HG02943 (cell line): ENCODE results near the gene EEFSEC.

ENCODE experiments used
- ATAC-seq: cut with Tn5 transposase; IDR thresholded peaks from one replicate; pipeline ENCODE4 v1.9.1; 2021; ENCODE audit warnings: mild to moderate bottlenecking, low read depth, moderate library complexity; ENCODE audit not compliant: unreplicated experiment

Gene EEFSEC

DNA sequence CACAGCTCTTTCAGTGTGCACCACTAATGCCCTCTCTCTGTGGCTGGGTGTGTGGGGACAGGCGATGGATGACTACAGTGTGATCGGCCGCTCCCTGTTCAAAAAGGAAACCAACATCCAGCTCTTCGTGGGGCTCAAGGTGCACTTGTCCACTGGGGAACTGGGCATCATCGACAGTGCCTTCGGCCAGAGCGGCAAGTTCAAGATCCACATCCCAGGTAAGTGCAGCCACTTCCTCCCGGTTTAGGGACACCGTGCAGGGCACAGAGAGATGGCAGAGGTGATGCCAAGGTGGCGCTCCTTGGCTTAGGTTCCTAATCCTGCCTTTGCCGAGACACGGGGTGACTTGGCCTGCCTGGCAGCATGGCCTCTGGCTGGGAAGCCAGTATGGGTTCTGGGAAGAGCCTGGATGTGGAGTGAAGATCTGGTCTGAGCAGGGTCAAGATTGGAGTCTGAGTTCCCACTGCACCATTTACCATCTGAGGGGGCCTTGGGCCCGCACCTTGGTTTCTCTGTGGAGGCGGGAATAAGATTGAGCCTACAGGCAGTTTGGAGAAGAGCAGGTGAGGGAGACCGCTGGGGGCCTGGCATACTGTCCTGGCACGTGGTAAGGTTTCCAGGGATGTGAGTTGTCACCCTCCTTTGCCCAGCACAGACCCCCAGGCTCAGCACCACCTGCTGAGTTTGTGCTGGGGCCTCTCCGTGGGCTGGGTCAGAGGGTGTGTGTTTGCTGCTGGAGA, 205.0 kb downstream of the EEFSEC start:
- no peak for ATAC-seq

DNA sequence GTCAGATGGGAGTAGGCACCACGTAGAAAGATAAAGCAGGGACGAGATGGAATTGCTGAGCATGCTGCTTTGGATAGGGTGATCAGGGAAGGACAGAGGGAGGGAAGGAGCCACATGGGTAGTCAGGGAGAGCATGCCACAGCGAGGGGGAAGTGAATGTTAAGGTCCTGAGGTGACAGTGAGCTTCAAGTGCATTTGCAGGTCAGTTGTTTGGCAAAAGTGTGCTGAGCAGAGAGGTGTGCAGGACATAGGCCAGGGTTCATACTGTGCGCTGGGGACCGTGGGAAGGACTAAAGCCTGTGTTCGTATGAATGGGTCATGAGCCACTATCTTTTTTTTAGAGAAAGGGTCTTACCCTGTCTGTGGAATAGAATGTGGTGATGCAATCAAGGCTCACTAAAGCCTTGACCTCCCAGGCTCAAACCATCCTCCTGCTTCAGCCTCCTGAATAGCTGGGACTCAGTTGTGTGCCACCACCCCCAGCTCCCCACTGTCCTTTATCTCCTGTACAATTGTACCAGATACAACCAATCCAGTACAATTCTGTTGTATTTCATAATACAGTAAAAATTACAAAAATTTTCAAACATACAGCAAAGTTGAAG, 205.9 kb downstream of the EEFSEC start:
- no peak for ATAC-seq

GRCh38 chr3:128359846-128360642, 206.8 kb downstream of the EEFSEC start:
- no peak for ATAC-seq

DNA sequence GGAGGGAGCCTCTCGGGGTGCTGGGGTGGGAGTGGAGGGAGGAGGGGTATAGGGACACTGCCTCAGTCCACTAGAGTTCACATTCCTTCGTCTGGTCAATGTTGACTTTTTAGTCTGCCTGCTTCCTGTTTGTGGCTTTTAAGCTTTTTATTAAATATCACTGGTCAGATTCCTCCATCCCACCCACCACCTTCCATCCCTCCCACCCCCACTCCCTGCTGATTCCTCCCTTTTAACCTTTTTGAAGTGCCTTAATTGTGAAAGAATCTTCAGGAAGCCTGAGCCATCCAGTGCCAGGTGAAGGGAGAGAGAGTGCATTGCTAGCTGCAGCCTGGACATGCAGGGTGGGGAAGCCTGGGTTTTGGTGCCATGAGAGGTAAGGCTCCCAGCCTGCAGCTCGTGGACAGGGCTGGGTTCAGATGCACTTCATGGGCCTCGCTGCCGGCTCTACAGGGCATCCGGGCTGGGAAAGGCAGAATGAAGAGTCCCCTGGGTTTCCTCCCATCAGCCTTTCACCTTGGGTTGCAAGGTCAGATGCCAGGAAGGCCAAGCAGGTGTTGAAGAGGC, 207.5 kb downstream of the EEFSEC start:
- ATAC-seq = no peak

DNA sequence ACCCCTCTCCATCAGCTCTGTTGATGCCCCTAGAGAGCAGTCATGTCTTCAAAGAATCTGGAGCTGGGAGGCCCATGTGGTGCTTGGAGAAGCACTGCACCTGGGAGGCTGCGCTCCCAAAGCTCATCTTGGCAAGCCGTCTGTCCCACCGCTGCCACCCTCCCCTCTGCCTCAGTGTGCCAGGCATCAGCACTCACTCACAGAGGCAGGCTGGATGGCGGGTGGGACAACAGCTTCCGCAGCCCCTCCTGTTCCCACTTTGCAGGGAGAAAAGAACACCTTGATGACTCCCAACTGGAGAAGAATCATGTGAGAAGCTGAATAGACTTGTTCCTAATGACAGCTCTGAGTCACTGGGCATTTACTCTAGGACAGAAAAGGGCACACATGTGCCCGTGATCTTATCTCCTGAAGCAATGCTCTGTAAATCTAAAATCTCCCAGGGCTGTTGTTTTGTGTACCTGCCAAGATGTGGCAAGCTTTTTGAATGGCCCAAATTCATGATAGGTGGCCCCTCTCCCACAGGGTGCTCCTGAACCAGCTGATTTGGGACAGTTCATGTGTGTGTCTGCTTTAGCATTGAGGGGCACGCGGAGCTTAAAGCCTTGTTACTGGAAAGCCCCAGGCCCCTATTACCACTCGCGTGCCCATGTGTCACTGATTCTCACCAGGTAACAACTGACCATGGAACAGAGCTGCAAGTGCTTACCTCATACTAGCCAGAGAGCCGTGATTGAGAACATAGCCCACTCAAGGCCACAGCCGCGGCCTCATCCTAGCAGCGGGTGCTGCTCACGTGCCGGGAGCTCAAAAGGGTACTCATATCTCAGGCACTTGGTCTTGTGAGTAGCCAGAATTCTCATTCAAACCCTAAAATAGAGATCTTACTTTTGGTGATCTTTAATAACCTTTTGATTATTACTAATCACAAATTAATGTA, 209.0 kb downstream of the EEFSEC start:
- ATAC-seq = no peak

GRCh38 chr3:128364291-128364690, 211.0 kb downstream of the EEFSEC start:
- no peak for ATAC-seq

DNA sequence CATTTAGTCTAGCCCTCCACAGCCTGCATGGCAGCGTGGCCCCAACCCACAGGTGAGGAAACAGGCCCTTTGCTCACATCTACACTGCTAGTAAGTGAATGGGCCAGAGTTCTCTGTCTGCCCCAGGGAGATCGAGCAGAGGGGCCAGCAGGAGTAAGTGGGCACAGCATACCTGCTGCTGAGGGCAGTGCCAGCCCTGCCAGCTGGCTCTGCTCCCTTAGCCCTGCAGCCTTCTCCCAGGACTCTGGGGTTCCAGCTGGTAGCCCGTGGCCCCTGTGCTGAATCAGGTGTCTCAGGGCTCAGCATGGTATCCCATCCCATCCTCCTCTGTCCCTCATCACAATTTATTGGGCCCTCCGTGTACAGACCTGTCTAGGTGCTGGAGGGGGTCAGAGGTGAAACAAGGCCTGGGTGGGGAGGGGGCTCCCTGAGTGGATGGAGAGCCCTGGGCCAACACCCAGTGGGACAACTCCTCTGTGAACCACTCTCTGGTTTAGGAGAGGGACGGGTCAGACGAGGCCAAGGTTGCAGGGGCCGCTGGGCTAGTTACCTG, 211.6 kb downstream of the EEFSEC start:
- ATAC-seq = no peak

GRCh38 chr3:128366136-128366535, 212.9 kb downstream of the EEFSEC start:
- ATAC-seq = no peak

- no peak for ATAC-seq
Measured at GRCh38 chr3:128366652-128367051, 213.4 kb downstream of the EEFSEC start.

GRCh38 chr3:128367221-128367620, 213.9 kb downstream of the EEFSEC start:
- no peak for ATAC-seq

GRCh38 chr3:128367761-128368160, 214.5 kb downstream of the EEFSEC start:
- no peak for ATAC-seq

DNA sequence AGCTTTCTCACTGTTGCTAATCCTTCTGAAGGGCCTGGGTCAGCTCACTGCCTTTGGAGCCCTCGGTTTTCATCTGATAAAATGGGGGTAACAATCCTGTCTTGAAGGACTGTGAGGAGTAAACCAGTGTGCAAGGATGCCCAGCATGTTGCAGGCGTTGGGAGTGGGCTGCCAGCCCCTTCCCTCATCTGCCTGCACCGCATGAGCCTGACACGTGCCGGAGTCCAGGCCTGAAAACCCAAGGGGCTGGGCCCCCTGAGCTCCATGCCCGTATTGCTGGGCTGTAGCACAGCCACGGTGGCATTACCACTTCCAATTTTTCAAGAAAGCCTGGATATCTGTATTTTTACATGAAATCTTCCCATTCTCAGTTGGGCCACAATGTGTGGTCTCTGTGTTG, 215.3 kb downstream of the EEFSEC start:
- ATAC-seq = no peak

- ATAC-seq = no peak
Measured at GRCh38 chr3:128369121-128369703, 215.9 kb downstream of the EEFSEC start.

- no peak for ATAC-seq
Measured at GRCh38 chr3:128369881-128370642, 216.8 kb downstream of the EEFSEC start.

DNA sequence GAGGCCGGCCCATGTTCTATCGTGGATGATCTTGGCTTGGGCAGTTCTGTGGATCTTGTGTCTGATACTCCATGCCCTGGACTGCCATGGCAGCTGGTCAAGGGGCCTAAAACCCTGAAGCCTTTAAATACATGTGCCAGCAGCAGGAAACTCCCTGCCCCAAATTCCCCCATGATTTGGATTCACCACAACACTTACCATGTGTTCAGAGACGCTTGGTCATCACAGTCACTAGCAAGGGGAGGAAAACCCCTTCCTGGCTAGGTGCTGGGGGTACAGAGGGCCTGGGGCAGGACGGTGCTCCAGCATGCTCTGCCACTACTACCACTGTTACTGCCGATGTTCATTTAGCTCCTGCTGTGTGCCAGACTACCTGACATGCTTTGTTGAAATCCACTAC, 219.0 kb downstream of the EEFSEC start:
- ATAC-seq = no peak

- no peak for ATAC-seq
Measured at GRCh38 chr3:128372707-128373533, 219.6 kb downstream of the EEFSEC start.

DNA sequence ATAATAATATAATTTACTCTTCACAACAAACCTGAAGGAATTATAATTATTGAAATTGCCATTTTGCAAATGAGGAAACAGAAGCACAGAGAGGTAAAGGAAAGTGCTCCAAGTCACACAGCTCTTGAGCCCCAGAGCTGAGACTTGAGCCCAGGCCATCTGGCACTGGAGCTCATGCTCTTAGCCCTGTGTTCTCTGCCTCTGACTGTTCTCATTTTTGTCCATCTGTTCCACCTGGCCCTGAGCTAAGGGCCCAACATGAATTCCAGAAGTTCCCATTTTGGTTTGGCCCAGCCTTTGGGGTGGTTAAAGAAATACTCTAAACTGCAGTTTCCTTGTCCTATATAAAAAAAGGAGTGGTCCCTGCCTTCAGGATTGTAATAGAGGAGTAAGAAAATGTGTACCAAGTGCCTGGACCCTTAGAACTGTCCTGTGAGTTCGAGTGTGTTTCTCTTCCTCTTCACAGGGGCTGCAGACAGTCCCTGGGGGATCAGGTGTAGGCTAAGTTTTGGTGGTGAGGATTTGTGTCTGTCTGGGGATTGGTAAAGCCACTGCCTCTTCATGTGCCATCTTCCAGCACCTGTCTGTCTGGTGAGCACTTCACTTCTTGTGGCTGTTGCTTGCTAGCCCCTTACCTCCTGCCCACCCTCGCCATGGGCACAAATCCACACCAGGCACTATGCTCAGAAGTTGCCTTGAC, 221.6 kb downstream of the EEFSEC start:
- no peak for ATAC-seq
